AG10803 (cell line): ENCODE data around the gene COL27A1.

Source experiments
- DNase-seq: peaks from one replicate; pipeline ENCODE4 v3.0.0; 2010; ENCODE audit warnings: low read depth
- H3K4me3 ChIP-seq: 2 replicates; pipeline ENCODE4 v1.5.1; 2011; ENCODE audit warnings: mild to moderate bottlenecking, low read length, control low read depth
- CTCF ChIP-seq: conservative IDR thresholded peaks from 2 replicates; pipeline ENCODE4 v1.5.1; 2011; ENCODE audit warnings: mild to moderate bottlenecking, low read length, control low read depth, inconsistent platforms

COL27A1 gene

GRCh38 chr9:114238472-114238871 is 83.1 kb downstream of the COL27A1 start:
- TF ChIP-seq CTCF, result no peak
- DNase-seq, result no peak
- no peak overlapping the region for H3K4me3 ChIP-seq

- peak; percentile 86 for DNase-seq
- no peak overlapping the region for H3K4me3 ChIP-seq
- TF ChIP-seq CTCF, result peak; percentile 50
Measured at GRCh38 chr9:114238891-114239875, 83.8 kb downstream of the COL27A1 start.

DNA sequence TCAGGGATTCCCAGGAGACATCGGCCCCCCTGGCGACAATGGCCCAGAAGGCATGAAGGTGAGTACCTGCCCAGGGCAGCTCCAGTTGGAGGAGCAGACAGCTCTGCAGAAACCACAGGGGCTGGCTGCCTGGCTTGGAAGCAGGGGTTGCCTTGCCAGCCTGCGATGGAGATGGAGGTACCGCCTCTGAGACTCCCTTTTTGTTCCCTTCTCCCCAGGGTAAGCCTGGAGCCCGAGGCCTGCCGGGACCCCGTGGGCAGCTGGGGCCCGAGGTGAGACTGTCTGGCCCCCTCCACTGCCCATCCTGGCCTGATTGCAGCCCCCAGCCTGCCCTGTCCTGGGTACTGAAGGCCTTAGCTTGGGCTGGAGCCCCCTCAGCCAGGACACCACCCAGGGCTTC is 84.9 kb downstream of the COL27A1 start:
- H3K4me3 ChIP-seq, result no peak overlapping the region
- no peak for TF ChIP-seq CTCF
- no peak for DNase-seq

- no peak for DNase-seq
- no peak for TF ChIP-seq CTCF
- no peak overlapping the region for H3K4me3 ChIP-seq
Measured at GRCh38 chr9:114240647-114241558, 85.6 kb downstream of the COL27A1 start.

GRCh38 chr9:114242837-114243236 is 87.5 kb downstream of the COL27A1 start:
- no peak for DNase-seq
- no peak overlapping the region for H3K4me3 ChIP-seq
- no peak for TF ChIP-seq CTCF

DNA sequence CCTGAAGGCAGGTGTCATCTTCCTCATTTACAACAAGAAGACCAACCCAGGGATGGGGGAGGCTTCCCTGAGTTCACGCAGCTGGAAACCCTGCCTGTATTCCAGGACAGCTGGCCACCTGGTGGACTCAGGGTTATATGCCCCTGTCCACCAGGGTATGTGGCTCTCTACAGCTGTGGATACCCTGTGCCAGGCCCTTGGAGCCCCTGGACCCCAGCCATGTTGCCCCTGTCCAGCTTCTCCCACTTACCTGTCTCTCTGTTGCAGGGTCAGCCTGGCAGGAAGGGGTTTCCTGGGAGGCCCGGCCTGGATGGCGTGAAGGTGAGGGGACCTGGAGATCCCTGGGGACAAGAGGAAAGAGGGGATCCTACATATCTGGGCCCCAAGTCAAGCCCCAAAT is 87.9 kb downstream of the COL27A1 start:
- DNase-seq, result no peak
- no peak overlapping the region for H3K4me3 ChIP-seq
- no peak for TF ChIP-seq CTCF
